HK-2 (cell line): Measurements from ENCODE around the gene IRAK1.

Experiments
- DNase-seq: peaks from one replicate; pipeline ENCODE4 v3.0.0-alpha.2; 2018; ENCODE audit not compliant: unreplicated experiment

Gene IRAK1

DNA sequence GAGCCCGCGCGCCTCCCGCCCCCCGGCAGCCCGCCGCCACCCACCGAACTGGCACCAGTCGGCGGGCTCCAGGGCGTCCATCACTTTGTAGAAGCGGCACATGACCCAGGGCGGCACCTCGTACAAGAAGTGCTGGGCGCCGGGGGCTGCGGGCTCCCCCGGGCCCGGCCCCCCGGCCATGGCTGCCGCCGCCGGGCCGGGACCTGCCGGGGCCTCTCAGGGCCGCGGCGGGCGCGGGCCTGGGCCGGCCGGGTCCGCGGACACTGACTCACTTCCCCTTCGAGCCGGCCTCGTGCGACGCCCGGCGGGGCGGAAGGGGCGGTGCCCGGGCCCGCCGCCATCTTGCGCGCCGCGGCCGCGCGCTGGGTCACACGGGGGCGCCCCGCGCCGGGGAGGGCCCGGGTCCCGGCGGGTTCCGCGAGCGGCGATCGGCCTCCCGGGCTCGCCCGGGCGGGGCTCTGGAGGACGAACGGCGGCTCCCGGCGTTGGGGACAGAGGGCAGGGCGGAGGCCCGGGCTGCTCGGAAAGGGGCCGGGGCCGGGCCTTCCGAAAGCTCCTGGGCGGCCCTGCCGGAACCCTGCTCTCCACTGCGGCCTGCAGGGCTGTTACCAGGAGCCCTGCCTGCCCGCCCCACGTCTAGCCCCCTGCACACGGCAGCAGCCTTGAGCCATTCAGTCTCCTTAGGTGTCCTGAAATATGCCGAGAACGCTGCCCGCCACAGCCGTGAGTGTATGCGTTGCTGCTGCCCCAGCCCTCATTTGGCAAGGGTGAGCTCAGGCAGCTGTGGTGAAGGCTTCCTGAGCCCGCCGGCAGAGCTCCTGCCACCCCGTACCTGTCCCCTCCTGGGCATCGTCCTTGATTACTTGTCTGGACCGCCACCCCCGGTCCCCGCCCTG lies at the start of gene IRAK1:
IRAK1 (minus strand) TSS at position 270 of the 896 bp plus-strand sequence; CDS start at position 180, 90 bp downstream.
- DNase-seq: peak; percentile 65

- no peak for DNase-seq
These were observed 48.9 kb upstream of the IRAK1 start for GRCh38 chrX:154068560-154068959.

DNA sequence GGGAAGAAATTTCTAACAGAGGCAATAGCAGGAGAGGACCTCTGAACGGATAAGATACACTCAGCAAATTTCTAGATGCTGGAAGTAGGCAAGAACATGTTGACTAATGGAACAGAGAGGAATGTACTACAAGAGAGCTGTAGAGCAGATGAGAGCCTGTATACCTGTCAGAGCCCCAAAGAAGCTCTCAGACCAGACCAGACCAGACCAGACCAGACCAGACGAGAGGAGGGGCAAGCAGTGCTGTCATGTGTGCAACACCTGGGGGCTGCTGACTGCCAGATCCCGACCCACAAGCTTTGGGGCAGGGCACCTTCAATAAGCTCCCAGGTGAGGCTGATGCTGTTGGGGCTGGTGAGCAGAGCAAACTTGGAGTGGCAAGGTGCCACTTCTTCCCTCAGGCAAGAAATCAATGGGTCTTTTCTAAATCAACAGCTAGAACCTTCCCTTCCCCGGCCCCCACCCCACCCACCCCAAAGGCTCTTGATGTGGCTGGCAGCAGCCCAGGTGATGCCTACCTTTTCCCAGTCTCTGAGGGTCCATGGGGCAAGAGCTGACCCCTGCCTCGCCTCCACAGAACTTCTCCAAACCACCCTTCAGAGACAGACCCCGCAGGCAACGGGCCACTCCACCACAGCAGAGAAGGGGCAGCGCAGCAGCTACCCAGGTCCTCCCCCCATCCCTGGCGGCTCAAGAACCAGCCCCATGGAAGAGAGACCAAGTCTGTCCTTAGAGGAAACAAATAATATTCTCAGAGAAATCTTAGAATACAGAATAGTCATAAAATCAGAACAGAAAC lies 45.1 kb upstream of the IRAK1 start:
- no peak for DNase-seq

GRCh38 chrX:154063234-154063633 lies 43.5 kb upstream of the IRAK1 start:
- no peak for DNase-seq

GRCh38 chrX:154061801-154062200 lies 42.1 kb upstream of the IRAK1 start:
- DNase-seq: no peak

- DNase-seq: no peak
These were observed 40.1 kb upstream of the IRAK1 start for GRCh38 chrX:154059729-154060245.

DNA sequence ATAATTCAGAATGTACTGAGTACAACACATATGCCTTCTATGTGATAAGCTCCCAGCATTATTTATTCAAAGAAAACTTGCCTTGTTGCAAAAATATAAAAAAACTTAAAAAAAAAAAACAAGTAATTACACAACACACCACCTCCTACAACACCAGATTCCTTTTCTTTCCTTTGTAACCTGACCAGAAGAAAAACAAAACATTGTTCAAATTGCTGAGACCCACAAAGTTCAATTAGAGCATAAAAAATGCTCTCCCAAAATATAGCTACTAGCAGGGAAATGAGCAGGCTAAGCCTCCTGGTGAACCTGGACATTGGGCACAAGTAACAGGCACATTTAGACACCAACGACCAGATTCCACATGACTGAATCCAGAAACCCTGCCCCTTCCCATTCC lies 39.5 kb upstream of the IRAK1 start:
- DNase-seq: no peak

GRCh38 chrX:154058214-154058997 lies 38.7 kb upstream of the IRAK1 start:
- DNase-seq: no peak

DNA sequence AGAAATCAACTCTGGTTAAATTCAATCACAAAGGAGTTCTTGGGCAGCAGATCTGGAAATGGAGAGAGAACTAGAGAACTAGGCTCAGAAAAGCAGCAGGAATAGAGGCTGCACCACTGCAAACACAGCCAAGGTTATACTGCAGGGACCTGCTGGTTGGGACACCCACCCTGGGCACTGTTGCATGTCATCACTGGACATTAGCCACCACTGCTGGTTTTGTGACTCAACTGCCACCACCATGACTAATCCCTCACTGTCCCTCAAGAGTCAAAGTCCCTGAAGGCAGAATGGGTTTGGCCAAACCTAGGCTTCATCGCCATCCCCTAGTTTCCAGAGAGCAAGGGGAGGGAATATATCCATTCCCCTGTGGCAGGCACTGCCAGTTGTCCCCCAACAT lies 38.1 kb upstream of the IRAK1 start:
- no peak for DNase-seq

DNA sequence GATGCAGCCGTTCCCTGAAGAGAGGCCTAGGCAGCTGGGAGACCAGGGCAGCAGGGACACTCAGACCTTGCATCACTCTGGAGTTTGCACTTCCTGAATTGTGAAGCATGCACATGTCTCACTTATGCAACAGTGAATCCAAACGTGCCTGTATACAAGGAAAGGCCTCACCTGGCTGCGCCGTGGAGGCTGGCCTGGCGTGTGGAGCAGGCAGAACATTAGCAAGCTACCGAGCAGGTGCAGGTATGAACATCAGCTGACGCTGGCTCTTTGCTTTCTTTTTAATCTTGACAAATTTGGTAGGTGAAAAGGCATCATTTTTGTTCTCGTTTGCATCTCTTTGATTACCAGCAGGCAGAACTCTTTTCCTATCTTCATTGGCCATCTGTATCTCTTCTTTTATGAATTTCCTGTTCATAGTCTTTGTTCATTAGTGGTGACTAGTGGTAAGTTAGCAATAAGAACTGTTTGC lies 37.1 kb upstream of the IRAK1 start:
- DNase-seq: no peak

DNA sequence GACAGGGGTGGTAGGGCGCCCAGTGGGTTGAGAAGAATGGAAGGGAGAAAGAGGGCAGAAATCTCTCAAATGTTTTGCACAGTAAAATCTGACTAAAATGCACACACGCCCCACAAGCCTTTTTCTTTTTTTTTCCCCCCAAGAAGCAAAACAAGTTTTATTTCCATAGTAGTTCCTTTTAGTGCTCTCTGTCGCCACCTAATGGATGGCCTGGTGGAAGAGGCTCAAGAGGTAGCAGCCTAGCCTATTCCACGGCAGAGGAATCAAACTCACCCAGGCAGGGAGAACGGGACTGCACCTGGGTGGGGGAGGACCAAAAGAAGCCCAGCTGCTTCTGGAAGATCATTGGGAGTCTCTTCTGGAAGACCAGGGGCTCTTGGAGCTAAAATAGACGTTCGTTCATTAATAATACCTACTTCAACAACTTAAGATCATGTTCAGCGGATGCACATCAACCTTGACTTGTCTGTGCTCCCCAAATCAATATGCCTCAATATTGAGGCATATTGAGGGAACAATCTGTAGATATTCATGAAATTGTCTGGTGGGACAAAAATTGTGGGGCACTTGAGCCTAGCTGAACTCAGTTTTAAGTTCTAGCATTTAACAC lies 31.6 kb upstream of the IRAK1 start:
- peak; percentile 42 for DNase-seq

DNA sequence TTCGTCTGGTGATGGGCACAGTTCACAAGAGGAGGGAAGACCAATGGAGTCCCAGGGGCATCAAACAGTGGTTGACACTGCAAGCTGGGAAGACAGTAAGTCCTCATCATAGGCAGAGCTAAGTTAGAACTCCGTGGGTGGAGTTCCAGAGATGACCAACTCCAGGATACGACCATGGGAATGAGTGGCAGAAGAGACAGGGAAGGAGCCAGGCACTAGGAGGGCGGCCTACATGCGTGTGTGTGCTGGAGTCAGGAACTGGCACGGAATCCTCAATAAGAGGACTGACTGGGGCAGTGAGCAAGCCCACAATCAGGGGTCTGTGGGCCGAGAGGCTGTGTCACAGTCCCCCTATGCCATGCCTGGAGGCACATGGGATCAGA lies 30.4 kb upstream of the IRAK1 start:
- no peak for DNase-seq

- no peak for DNase-seq
These were observed 29.8 kb upstream of the IRAK1 start for GRCh38 chrX:154049209-154050112.

DNA sequence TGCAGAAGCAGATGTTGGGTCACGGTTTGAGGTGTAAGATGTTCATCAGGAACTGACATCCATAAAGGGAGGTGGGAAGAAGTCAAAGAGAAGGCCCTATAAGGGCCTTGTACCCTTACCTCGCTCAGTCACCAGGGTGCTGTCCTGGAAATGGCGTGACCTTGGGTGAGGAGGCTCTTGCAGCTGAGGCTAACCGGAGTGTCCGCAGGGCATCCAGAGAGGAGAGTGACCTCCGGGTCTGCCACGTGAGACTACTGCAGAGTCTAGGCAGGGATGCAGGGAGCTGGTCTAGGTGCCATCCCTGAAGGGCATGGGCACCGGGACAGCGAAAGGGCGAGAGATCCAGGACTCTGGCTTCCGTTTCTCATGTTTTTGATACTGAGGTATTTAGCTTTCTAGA lies 28.7 kb upstream of the IRAK1 start:
- DNase-seq: no peak

GRCh38 chrX:154046940-154047610 lies 27.4 kb upstream of the IRAK1 start:
- no peak for DNase-seq

DNA sequence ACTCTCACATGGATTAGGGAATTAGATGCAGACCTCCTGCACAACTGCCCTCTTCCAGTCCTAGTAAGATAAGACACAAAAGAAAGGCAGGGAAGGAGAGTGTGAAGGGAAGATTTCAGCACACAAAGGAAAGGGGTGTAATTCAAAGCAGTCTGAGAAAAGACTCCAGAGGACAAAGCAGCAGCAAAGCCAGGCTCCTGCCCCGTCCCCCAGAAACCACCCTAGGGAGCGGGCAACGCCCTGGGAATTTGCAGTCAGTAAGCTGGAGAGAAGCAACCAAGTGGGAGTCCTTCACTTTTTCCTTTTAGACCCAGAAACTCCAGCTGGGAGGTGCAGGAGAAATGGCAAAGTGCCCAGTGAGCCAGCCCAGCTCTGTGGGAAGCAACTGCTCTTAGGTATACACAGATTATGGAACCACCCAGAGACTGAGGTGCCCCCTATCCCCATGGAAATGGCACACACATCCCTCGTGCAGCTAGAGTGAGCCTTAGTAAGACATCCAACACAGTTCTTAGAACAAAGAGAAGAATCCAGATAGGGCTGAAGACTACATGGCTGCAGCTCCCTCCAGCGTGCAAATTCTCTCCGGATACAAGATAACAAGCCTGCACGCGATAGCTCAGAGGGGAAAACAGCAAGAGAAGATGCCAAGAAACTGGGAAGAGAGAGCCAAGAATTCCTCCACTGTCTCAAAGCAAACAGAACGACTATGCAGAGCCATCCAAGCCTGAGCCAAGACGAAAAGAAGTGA lies 26.5 kb upstream of the IRAK1 start:
- DNase-seq: no peak

- no peak for DNase-seq
These were observed 24.4 kb upstream of the IRAK1 start for GRCh38 chrX:154044091-154044490.

DNA sequence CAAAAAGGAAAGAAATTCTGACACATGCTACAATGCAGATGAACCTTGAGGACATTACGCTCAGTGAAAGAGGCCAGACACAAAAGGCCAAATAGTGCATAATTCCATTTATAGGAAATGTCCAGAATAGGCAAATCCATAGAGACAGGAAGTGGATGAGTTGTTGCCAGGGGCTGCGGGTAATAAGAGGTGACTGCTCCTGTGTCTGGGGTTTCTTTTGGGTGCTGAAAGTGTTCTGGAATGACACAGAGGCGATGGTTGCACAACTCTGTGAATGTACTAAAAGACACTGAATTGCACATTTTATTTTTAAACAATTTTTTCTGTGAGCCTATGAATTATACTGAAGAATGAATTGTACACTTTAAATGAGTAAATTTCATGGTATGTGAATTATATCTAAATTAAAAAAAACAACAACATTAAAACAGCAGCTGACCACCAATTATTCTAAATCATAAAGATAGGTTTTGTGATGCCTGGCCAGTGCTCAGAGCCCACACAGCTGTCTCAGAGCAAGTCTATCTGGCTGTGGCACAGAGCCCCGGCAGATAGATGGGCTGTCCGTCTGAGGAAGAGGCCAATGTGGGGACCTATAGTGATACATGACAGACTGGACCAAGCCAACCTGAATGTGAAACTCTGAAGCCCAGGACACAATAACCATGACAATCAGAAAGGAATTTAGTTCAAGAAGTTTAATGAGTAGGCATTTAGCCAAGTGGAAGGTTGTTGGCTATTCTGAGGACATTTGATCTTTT lies 23.5 kb upstream of the IRAK1 start:
- DNase-seq: no peak
